ENCODE results near the gene DNASE1L1.
A peak's percentile ranks its signal among the peaks of the same experiment; 100 is the strongest.

DNASE1L1 gene

DNA sequence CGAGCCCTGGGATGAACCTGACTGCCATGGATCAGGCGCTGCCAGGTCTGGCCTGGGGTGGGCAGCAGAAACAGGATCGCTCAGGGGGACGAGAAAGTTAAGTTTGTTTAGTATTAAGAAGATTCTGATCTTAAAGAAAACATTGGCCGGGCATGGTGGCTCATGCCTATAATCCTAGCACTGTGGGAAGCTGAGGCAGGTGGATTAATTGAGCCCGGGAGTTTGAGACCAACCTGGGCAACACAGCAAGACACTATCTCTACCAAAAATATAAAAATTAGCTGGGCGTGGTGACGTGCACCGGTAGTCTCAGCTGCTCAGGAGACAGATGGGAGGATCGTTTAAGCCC is 33.9 kb downstream of the DNASE1L1 start:
- H3K9me3 ChIP-seq, result no peaks in the 10 kb centered on the region
- H3K27me3 ChIP-seq, result no peaks in the 10 kb centered on the region
- H3K27ac ChIP-seq, result peak overlapping the region; percentile 96 to 98
- intact Hi-C loops (cut with DNase I; ENCODE audit: low total_unique reads), result no loop called here
- TF ChIP-seq, protein P1, sequence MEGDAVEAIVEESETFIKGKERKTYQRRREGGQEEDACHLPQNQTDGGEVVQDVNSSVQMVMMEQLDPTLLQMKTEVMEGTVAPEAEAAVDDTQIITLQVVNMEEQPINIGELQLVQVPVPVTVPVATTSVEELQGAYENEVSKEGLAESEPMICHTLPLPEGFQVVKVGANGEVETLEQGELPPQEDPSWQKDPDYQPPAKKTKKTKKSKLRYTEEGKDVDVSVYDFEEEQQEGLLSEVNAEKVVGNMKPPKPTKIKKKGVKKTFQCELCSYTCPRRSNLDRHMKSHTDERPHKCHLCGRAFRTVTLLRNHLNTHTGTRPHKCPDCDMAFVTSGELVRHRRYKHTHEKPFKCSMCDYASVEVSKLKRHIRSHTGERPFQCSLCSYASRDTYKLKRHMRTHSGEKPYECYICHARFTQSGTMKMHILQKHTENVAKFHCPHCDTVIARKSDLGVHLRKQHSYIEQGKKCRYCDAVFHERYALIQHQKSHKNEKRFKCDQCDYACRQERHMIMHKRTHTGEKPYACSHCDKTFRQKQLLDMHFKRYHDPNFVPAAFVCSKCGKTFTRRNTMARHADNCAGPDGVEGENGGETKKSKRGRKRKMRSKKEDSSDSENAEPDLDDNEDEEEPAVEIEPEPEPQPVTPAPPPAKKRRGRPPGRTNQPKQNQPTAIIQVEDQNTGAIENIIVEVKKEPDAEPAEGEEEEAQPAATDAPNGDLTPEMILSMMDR (IDR thresholded peaks at IDR 0.05), result no peak
- H3K4me3 ChIP-seq, result peak overlapping the region; percentile 78 to 85
- no peak for DNase-seq
- peaks cover 8 to 17% (median 10%) of the 10 kb centered on the region in 3 donors for H3K36me3 ChIP-seq
- H3K4me1 ChIP-seq, result peaks cover 0 to 21% (median 10%) of the 10 kb centered on the region in 4 donors

- peak within 1 kb of the TSS; percentile 78 to 85 for H3K4me3 ChIP-seq
- no peaks in the 10 kb centered on the region for H3K9me3 ChIP-seq
- TF ChIP-seq, protein P1 (IDR thresholded peaks at IDR 0.05), result no peak
- DNase-seq, result peak; percentile 41 to 88
- intact Hi-C loops (cut with DNase I; ENCODE audit: low total_unique reads), result no loop called here
- H3K27ac ChIP-seq, result peak within 1 kb of the TSS; percentile 96 to 98
- H3K4me1 ChIP-seq, result peaks cover 0 to 23% (median 9%) of the 10 kb centered on the region in 4 donors
- H3K27me3 ChIP-seq, result no peaks in the 10 kb centered on the region
- H3K36me3 ChIP-seq, result peaks cover 12 to 22% (median 14%) of the 10 kb centered on the region in 3 donors
Observed at GRCh38 chrX:154374313-154375155, 34.5 kb downstream of the DNASE1L1 start, which contains the start of gene FLNA. Gene FLNA, minus strand, starts transcription at chrX:154374634. Its CDS starts 3,389 bp downstream, at chrX:154371245.

- DNase-seq, result peak; percentile 73 to 87
- peak overlapping the region; percentile 78 to 85 for H3K4me3 ChIP-seq
- intact Hi-C loops (cut with DNase I; ENCODE audit: low total_unique reads), result no loop called here
- TF ChIP-seq, protein P1 (IDR thresholded peaks at IDR 0.05), result peak; percentile 44 to 56
- H3K27ac ChIP-seq, result peak overlapping the region; percentile 96 to 98
- H3K4me1 ChIP-seq, result peaks cover 0 to 32% (median 10%) of the 10 kb centered on the region in 4 donors
- H3K27me3 ChIP-seq, result no peaks in the 10 kb centered on the region
- H3K36me3 ChIP-seq, result peaks cover 12 to 28% (median 14%) of the 10 kb centered on the region in 3 donors
- no peaks in the 10 kb centered on the region for H3K9me3 ChIP-seq
Observed at GRCh38 chrX:154373340-154374306, 35.4 kb downstream of the DNASE1L1 start.

GRCh38 chrX:154372612-154373022 is 36.4 kb downstream of the DNASE1L1 start:
- Histone ChIP-seq H3K4me3 (peak overlapping the region; percentile 78 to 85), H3K9me3 (no peaks in the 10 kb centered on the region), H3K27me3 (no peaks in the 10 kb centered on the region), H3K36me3 (peaks cover 21 to 33% (median 22%) of the 10 kb centered on the region in 3 donors), H3K4me1 (peaks cover 0 to 38% (median 18%) of the 10 kb centered on the region in 4 donors), H3K27ac (peak overlapping the region; percentile 96 to 98)
- DNase-seq, result no peak
- intact Hi-C loops (cut with DNase I; ENCODE audit: low total_unique reads), result no loop called here
- TF ChIP-seq, protein P1 (IDR thresholded peaks at IDR 0.05), result no peak

GRCh38 chrX:154371789-154372300 is 37.2 kb downstream of the DNASE1L1 start:
- intact Hi-C loops (cut with DNase I; ENCODE audit: low total_unique reads), result no loop called here
- H3K4me3 ChIP-seq, result peak overlapping the region; percentile 78 to 85
- no peaks in the 10 kb centered on the region for H3K9me3 ChIP-seq
- TF ChIP-seq, protein P1 (IDR thresholded peaks at IDR 0.05), result no peak
- no peak for DNase-seq
- peaks cover 0 to 39% (median 20%) of the 10 kb centered on the region in 4 donors for H3K4me1 ChIP-seq
- H3K27ac ChIP-seq, result peak overlapping the region; percentile 96 to 98
- peaks cover 29 to 41% (median 30%) of the 10 kb centered on the region in 3 donors for H3K36me3 ChIP-seq
- H3K27me3 ChIP-seq, result no peaks in the 10 kb centered on the region

All from tibial artery (tissue), 4 donors.